ENCODE measurements around the gene PLD6.
A peak's percentile ranks its signal among the peaks of the same experiment; 100 is the strongest.

PLD6 gene

GRCh38 chr17:17191961-17192381 is 14.2 kb downstream of the PLD6 start:
- Histone ChIP-seq H3K9me3 (ENCODE audit: severe bottlenecking) (no peaks in the 10 kb centered on the region), H3K4me3 (ENCODE audit: low read depth, low read length) (no peak overlapping the region), H3K36me3 (peaks cover 5% of the 10 kb centered on the region), H3K27ac (no peak overlapping the region), H3K27me3 (ENCODE audit: insufficient read depth, low read depth, severe bottlenecking) (no peaks in the 10 kb centered on the region)
- no peak for DNase-seq
- no peak for TF ChIP-seq CTCF (IDR thresholded peaks at IDR 0.05; ENCODE audit: low read depth, low read length)

- Histone ChIP-seq H3K9me3 (ENCODE audit: severe bottlenecking) (no peaks in the 10 kb centered on the region), H3K27me3 (ENCODE audit: insufficient read depth, low read depth, severe bottlenecking) (no peaks in the 10 kb centered on the region), H3K4me3 (ENCODE audit: low read depth, low read length) (no peak overlapping the region), H3K27ac (no peak overlapping the region), H3K36me3 (peaks cover 6% of the 10 kb centered on the region)
- TF ChIP-seq CTCF (IDR thresholded peaks at IDR 0.05; ENCODE audit: low read depth, low read length): no peak
- no peak for DNase-seq
Measured at GRCh38 chr17:17191346-17191792, 14.8 kb downstream of the PLD6 start.

- Histone ChIP-seq H3K27ac (no peak overlapping the region), H3K27me3 (ENCODE audit: insufficient read depth, low read depth, severe bottlenecking) (no peaks in the 10 kb centered on the region), H3K4me3 (ENCODE audit: low read depth, low read length) (no peak overlapping the region), H3K36me3 (peaks cover 11% of the 10 kb centered on the region), H3K9me3 (ENCODE audit: severe bottlenecking) (no peaks in the 10 kb centered on the region)
- TF ChIP-seq CTCF (IDR thresholded peaks at IDR 0.05; ENCODE audit: low read depth, low read length): peak; percentile 14; the same call in 1 of the 2 replicates
- no peak for DNase-seq
Measured at GRCh38 chr17:17190188-17190587, 15.9 kb downstream of the PLD6 start.

GRCh38 chr17:17189559-17189958 is 16.6 kb downstream of the PLD6 start:
- no peak for DNase-seq
- Histone ChIP-seq H3K27ac (no peak overlapping the region), H3K27me3 (ENCODE audit: insufficient read depth, low read depth, severe bottlenecking) (no peaks in the 10 kb centered on the region), H3K9me3 (ENCODE audit: severe bottlenecking) (no peaks in the 10 kb centered on the region), H3K36me3 (peaks cover 14% of the 10 kb centered on the region), H3K4me3 (ENCODE audit: low read depth, low read length) (no peak overlapping the region)
- TF ChIP-seq CTCF (IDR thresholded peaks at IDR 0.05; ENCODE audit: low read depth, low read length): no peak

GRCh38 chr17:17188586-17188985 is 17.5 kb downstream of the PLD6 start:
- H3K9me3 ChIP-seq (ENCODE audit: severe bottlenecking): no peaks in the 10 kb centered on the region
- no peak overlapping the region for H3K4me3 ChIP-seq (ENCODE audit: low read depth, low read length)
- H3K27ac ChIP-seq: no peak overlapping the region
- peaks cover 24% of the 10 kb centered on the region for H3K36me3 ChIP-seq
- TF ChIP-seq CTCF (IDR thresholded peaks at IDR 0.05; ENCODE audit: low read depth, low read length): no peak
- no peaks in the 10 kb centered on the region for H3K27me3 ChIP-seq (ENCODE audit: insufficient read depth, low read depth, severe bottlenecking)
- no peak for DNase-seq

All from WERI-Rb-1 (cell line).